T-helper 22 cell (primary cell): Measurements from ENCODE around the gene PRSS38.

Source experiments
- DNase-seq: peaks from one replicate; pipeline ENCODE4 v3.0.0-alpha.2; 2020; ENCODE audit warnings: low read depth

The PRSS38 gene

DNA sequence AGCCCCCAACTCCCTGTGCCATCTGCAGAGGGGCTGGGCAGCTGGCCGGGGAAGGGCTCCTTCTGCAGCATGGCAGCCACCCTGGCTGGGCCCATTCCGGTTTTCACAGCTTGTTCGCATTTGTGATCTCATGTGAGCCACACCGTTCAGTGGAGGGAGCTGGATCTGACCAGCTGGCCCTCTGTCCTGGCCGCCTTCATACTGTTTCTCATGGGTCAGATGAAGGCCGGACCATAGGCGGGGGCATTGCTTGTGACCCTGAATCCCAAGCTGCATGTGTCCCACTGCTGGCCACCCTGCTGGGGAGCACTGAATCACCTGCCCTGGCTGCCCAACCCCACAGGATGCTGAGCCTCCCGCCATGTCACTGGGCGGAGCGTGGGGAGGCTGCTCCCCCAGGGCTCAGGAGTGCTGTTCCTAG lies 36.4 kb upstream of the PRSS38 start:
- no peak for DNase-seq

DNA sequence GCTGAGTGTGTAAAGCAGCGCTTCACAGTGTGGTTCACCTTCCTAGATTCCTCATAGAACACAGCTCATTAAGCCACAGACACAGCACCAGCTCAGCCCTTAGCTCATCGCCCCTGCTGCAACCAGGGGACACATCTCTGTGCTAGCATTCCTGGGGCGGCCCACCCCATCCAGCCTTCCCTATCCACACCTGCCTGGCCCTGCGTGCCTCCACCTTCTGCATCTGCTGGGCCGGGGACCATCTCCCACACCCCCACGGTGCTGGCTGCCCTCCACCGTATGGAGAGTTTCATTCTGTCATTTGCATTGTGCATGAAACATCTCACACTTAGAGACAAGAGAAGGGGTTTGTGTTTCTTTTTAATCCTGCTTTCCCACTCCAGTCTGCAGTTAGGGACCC lies 35.8 kb upstream of the PRSS38 start:
- no peak for DNase-seq

DNA sequence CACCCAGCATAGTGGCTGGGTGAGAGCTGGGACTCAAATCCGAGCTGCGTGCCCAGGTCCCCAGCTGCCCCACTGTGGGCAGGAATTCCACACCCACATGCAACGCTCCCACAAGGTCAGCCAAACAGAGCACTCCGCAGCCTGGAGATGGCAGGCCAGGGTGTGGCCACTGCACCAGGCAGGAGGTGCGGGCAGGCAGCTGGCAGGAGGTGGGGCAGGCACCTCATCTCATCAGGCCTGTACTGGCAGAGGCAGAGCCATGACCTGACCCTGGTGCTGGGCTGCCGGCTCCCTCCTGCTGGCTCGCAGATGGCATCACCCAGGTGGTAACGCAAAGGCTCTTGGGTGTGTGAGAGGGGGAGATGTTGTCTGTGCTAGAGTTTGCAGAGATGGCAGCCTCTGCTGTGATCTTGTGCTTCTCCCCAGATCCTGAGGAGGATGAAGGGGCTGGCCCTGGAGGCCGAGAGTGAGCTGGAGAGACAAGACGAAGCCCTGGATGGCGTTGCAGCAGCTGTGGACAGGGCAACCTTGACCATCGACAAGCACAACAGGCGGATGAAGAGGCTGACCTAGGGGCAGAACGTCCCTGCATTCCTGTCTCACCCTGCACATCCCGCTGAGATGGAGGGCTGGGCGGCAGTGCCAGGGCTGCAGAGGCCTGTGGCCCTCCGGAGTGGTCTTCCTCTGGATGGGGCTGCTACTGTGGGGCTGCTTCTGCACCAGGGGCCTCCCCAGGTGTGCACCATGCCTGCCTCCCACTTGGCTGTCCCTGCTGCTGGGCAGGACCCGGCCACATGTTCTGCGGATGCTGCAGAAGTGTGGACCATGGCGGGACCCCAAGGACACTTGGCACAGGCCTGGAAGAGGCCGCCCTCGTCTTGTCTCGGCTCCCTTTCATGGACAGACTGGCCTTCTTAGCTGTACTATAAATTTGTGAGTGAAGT lies 35.1 kb upstream of the PRSS38 start:
- DNase-seq: no peak

DNA sequence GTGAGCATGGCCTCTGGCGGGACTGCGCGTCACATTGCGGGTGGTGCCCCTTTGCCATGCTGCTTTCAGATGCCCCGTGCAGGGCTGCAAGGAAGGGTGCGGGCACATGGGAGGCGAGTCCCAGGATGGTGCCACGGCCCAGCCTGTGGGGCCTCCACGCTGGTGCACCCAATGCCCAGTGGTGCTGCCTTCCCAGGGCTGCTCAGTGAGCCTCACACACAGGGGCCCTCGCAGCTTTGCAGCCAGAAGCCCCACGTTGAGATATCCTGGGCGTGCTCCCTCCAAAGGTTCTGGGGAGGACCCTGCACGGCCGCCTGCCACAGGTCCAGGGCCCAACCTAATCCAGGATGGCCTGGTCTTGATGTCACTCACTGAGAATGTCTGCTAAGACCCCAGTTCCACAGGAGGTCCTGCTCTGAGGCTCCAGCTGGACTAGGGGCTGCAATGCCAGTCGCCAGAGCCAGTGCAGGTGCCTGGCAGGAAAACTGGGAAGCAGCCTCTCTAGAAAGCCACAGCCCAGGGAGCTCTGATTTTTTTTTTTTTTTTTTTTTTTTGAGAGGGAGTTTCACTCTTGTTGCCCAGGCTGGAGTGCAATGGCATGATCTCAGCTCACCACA lies 34.1 kb upstream of the PRSS38 start:
- no peak for DNase-seq

DNA sequence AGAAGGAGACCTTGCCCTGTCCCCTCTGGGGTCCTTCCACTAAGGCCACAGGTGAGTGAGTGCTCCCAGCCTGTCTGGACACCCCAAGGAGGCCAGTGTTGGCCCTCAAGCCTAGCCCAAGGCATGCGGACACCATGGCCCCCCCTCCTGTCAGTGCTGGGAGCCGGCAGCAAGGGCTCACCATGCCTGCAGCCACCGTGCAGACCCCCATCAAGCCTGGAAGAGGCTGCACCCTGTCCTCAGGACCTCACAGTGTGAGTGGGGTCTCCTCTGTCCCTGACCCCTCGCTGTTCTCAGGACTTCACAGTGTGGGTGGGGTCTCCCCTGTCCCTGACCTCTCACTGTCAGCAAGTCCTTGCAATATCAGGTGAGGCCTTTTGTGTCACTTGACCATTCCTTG lies 33.2 kb upstream of the PRSS38 start:
- DNase-seq: no peak

DNA sequence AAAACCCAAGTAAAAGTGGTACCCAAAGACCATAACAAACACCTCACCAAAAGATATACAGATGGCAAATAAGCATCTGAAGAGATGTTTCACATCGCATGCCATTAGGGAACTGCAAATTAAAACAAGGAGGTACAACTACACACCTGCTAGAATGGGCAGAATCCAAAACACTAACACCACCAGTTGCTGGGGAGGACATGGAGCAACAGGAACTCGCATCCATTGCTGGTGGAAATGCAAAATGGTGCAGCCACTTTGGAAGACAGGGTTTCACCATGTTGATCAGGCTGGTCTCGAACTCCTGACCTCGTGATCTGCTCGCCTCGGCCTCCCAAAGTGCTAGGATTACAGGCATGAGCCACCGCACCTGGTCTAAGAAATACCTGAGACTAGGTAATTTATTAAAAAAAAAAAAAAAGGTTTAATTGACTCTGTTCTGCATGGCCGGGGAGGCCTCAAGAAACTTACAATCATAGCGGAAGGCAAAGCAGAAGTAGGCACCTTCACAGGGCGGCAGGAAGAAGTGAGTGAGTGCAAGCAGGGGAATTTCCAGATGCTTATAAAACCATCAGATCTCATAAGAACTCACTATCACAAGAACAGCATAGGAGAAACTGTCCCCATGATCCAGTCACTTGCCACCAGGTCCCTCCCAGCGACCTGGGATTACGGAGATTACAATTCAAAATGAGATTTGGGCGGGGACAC lies 30.2 kb upstream of the PRSS38 start:
- no peak for DNase-seq

DNA sequence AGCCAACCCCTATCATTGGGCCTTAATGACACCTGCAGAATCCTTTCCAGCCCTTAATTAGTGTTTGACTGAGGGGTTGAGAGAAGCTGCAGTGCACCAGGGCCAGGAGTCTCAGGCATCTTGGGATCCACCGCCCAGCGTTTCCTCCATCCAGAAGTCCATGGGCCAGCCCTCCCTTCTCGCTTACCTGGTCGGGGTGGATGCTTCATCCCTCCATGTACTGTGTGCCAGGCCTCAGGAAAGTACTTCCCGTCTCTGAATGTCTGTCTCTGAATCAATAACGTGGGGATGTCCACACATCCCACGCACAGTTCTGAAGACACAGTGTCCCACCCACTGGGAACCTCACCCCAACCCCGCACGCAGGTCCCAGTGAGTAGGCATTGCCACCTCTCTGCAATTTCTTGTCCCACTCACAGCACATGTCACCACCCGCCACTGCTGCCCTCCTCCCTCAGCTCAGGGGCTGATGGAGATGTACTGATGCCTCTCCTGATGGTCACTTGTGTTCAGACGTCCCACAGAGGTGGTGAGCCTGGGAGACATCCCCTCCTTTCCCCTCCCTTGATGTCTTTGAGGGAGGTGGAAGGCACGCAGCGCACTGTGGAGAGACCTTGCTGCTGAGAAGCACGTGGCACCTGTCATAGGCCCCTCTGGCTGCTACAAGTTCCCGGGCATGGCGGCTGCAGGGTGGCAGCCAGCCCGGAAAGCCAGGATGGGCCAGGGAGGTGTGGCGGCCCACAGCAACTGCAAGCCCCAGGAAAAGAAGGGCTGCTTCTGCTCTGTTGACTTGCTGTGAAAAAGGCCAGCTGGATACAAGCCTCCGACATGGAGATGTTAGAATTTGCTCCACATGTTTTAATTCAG lies 29.4 kb upstream of the PRSS38 start:
- DNase-seq: no peak

DNA sequence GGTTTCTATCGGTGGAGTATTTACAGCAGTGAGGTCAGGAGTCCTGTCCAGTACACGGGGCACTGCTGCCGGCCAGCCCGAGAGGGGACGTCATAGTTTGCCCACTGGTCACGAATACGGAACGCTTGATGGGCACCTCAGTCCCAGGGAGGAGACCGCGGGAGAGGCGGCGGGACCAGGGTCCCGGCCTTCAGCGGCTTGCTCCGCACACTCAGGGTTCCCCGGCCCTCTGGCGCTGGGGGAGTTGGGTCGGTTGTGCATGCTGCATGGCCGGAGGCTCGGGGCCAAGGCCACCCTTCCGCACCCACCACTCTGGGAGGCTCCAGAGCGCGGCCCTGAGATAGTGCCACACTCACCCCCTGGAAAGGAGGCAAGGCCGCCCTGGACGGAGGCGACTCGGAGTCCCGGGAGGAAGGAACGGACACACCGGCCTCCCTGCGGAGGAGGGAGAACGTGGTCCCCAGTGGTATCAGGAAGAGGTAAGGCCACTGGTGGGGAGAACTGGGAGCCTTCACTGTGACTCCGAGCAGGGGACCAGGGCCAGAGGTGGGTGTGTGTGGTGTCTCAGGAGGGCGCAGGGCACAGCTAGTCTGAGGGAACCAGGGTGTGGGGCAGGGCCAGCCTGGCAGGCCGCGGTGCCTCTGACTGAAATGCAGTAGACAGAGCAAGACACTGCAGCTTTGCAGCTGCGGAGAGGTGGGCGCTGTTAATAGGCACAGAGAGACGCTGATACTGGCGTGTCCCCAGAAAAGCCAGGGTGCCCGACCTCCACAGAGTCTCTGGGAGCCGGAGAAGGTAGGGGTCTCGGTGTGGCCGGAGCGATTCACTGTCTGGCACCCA lies 28.6 kb upstream of the PRSS38 start:
- no peak for DNase-seq

DNA sequence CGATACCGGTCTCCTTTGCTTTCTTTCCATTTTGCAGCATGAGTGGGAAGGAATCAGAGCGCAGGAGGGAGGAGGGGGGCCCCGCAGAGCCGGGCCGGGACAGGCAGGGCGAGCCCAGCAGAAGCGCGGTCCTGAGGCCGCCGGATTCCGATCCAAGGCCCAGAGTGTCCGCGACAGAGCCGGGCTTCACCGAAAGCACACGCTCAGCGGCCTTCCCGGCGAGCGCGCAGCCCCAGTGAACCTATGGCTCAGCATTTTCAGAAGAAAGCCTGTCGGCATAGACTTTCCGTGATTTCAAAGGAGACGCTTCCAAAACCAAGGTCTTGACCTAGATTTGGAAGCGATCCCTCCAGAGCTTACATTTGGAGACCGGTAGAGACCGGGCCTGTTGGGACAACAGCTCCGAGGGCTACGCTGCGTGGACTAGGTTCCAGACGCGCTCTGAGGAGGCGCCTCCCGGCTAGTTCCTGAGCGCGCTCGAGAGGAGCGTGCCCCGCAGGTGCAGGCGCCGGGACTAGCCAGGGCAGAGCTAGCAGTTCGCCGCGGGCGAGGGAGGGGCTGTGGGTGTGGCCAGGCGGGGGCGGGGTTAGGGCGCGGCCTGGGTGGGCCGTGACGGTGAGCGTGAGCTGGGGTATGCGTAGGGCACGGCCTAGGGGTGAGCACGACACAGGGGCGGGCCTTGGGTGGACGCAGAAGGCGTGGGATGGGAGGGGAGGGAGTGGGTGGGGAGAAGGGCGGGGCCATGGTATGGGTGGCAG lies 27.8 kb upstream of the PRSS38 start:
- DNase-seq: peak; percentile 97

DNA sequence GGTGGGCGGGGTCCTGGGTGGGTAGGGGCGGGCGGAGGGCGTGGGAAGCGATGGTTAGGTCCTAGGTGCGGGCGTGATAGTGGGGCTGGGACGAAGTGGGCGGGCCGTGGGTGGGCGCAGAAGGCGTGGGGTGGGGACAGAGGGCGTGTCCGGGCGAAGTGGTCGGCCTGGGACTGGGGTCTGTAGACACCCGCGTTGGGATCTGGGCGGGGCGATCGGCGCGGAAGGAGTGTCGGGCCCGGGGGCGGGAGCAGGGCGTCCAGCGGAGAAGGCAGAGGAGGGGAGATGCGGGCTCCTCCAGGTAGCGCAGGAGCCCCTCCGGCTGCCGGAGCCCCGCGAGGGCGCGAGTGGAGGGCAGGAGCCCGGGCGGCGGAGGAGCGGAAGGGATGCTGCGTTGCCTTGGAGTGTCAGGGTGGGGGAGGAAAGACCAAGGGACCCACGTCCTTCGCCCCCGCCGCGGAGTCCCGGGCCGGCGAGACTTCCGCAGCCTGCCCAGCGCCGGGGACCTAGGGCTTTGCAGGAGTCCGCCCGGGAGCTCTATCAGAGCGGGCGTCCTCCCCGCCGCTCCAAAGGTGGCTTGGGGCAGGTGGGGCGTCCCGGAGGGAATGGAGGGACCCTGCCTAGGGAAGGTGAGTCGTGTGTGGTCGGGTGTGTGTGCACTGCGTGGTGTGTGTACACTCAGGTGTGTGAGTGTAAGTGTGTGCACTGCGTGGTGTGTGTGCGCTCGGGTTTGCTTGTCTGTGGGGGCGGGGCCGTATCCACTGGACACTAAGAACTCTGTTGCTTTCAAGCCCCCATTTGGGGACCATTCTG lies 27.0 kb upstream of the PRSS38 start:
- DNase-seq: no peak

DNA sequence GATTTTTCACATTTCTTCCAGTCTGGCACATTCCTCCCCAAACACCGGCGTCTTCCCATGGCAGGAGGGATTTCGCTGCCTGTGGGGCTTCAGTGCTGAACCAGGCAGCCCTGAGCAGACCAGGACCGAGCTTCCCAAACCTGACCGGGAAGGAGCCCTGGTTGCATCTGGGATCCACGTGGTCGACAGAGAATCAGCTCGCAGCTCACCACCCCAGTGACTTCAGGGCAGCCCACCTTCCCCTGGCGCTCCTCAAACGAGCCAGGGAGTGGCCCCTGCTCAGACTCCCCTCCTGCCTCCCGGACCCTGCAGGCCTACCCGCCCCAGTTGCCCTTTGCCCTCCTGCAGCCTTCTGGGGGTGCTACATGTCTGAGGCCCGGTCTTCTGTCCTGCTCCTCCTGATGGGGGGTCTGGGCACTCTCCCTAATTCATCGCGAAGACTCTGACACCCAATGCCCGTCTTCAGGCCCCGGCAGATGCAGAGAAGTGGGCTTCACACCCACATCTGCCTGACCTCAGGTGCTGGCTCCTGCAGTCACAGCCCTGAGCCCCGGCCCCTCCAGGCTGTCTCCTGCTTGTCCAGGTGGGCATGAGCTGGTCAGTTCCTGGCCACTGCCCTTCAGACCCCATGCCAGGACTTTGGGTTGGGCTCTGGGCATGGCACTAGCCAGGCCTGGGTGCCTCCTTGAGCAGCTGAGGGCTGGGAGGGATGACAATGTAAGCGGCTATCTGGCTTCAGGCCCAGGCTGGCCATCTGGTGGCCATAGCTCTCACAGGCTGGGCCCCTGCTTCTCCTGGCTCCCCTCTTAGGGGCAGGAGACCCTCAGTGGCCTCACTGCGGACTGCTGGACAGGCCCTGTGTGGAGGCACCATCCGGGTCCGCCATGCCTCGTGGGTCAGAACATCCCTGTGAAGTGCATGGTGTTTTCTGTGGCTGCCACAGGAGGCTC lies 26.1 kb upstream of the PRSS38 start:
- DNase-seq: no peak

DNA sequence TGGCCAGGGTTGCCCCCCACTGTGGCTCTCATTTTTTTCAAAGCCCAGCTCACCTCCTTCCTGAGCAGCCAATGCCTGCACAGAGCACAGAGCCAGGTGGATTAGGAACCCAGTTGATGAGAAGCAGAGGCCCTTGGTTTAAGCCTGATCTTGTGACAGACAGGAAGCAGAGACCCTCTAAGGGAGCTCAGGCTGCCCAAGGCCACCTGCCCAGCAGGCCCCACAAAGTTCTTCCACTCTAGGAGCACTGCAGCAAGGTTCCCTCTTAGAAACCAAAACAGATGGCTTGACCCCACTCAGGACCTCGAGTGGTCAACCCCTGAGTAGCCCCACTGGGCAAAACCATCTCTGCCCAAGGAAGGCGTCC lies 25.5 kb upstream of the PRSS38 start:
- DNase-seq: no peak

DNA sequence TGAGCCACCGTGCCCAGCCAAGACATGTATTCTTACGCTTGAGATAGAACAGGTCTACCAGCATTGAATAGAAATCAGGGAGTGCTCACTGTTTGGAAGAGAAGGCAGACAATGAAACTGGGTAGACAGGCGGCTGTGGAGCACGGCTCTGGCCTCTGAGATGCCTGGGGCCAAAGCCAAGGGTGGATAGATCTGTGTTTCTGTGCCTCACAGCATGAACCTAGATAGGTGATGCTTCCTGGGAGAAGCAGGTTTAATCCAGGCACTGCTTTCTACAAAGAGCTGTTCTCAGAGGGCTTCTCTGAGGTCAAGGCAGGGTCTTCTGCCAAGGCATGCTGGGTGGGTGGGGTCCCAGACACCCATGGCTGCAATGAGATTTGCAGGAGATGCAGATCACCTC lies 24.6 kb upstream of the PRSS38 start:
- no peak for DNase-seq

DNA sequence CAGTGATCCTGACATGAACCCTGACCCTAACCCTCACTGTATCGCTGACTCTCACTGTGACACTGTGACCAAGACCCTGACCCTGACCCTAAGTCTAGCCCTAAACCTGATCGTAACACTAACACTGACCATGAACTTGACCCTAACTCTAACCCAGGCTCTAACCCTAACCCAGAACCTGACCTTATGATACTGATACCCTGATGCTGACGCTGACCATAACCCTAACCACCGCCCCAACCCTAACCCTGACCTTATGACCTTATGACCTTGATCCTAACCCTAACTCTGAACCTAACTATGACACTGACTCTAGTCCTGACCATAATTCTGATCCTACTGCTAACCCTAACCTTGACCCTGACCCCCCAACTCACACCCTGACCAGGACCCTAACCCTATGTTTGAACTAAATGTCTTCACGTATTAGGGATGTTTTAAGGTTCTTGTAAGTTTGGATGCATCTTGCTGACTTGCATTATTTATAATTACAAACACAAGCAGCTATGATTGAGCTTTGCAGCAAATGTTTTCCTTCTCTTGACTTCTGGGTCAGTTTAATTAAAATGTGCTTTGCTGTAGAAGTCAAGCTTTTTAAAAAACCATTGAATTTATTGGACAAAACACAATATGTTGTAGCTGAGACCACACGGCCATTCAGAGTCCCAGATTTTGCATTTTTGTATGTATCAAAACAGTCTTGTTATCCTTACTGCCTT lies 23.9 kb upstream of the PRSS38 start:
- DNase-seq: no peak

DNA sequence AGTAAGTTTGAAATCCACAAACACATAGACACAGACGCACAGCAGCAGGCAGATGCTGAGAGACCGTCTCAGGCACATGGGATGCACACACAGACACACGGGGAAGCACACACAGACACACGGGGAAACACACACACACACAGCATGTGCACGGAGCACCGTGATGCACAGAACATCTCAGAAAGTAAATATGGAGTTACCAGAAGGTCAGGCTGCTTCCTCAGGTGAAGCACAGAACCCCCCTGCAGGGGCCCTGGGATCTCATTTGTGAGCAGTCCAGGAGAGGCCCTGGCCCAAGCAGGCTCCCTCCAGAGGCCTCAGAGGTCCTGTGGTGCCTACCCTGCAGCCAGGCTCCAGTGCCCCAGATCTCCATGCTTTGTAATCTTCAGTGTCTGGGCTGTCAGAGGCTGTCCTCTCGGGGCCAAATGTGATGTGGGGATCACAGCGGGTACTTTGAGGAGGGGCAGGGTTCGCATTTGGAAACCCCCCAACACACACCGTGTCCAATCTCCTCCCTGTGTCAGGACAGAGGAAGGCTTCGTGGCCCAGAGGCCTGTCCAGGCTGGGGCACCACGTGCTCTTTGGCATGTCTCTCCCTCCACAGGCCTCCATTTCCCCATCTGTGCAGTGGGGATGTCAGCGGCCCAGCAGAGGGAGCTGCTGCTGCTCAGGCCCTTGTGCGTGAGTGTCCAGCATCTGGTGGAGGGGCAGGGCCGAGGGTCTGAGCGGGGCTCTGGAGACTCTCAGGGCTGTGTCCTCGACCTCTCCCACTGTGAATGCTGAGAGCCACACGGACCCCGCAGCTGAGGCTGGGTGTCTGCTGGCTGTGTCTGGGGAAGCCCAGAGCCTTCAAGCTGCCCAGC lies 23.0 kb upstream of the PRSS38 start:
- DNase-seq: no peak

DNA sequence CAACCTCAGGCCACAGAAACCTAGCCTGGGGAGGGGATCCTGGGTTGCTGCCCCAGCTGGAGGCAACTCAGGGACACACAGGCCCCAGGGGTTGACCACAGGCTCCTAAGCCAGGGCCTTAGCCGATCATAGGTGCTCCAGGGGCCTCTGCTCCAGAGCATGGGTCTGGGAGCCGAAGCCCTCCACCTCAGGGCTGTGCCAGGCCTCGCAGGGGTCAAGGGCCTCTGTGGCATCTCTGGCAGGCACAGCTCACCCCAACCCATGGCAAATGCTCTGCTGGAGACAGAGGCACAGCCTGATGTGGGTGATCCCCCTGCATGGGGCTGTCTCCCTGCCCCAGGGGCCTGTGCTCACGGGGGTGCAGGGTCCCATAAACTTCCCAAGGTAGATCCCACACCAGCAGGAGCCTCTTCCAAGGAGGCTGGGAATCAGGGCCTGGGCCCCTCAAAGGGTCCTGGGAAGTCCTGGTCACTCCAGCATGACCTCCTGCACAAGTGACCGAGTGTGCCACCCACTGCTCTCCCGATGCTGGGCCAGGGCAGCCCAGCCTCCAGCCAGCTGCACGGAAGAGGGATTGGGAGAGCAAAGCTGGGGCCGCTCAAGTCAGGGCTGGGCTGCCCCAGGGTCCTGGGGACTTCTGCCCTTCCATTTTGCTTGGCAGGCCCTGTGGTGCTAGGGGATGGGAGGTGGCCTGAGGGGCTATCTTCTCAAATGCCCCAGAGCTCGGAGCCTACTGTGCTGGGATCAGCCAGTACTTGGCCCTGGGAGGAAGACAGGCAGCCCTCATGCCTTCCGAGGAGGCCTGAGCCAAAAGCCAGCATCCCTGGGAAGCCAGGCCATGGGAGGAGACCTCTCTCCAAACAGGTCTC lies 22.2 kb upstream of the PRSS38 start:
- no peak for DNase-seq
